Testis (tissue), 2 donors: Measurements from ENCODE around the gene RPTOR.

Experiments
- POLR2A ChIP-seq: fragments of 450-650 bp; IDR thresholded peaks from one replicate; pipeline ENCODE4 v1.6.1; 2017; ENCODE audit warnings: antibody characterized with exemption, mild to moderate bottlenecking, moderate library complexity
- TF ChIP-seq, protein P1 (sequence below), 3 experiments: fragments of 450-650 bp in 2 of 3; fragments of 200-600 bp in 1 of 3; sonication (generic) in 1 of 3; IDR thresholded peaks; one replicate each; pipeline ENCODE4 v1.5.1; 2016 to 2019; ENCODE audit warnings: antibody characterized with exemption in 3 of 3, mild to moderate bottlenecking in 2 of 3, moderate library complexity in 1 of 3

- no peak for TF ChIP-seq POLR2A
- TF ChIP-seq, protein P1, sequence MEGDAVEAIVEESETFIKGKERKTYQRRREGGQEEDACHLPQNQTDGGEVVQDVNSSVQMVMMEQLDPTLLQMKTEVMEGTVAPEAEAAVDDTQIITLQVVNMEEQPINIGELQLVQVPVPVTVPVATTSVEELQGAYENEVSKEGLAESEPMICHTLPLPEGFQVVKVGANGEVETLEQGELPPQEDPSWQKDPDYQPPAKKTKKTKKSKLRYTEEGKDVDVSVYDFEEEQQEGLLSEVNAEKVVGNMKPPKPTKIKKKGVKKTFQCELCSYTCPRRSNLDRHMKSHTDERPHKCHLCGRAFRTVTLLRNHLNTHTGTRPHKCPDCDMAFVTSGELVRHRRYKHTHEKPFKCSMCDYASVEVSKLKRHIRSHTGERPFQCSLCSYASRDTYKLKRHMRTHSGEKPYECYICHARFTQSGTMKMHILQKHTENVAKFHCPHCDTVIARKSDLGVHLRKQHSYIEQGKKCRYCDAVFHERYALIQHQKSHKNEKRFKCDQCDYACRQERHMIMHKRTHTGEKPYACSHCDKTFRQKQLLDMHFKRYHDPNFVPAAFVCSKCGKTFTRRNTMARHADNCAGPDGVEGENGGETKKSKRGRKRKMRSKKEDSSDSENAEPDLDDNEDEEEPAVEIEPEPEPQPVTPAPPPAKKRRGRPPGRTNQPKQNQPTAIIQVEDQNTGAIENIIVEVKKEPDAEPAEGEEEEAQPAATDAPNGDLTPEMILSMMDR (IDR thresholded peaks at IDR 0.05): no peak
These were observed 42.2 kb downstream of the RPTOR start for GRCh38 chr17:80586846-80587228.
